GM12891 (cell line): ENCODE results near the gene CKAP2.
A peak's percentile ranks its signal among the peaks of the same experiment; 100 is the strongest.
"Not testable (repeated sequence)": the region's sequence is repeated elsewhere in the genome, so short reads cannot be mapped to it uniquely, and the experiment has no call there.

Source experiments
- DNase-seq: peaks from one replicate; pipeline ENCODE4 v3.0.0; 2011; ENCODE audit warnings: low spot score; ENCODE audit not compliant: insufficient read length
- FAIRE-seq: peaks from 2 replicates; lab custom pipeline; 2011; peaks lifted over from hg19 to GRCh38; lab: Jason Lieb, UNC
- PAX5 ChIP-seq: IDR thresholded peaks from 2 replicates; pipeline ENCODE4 v1.6.1; 2011; ENCODE audit warnings: low read length, moderate library complexity, mild to moderate bottlenecking; ENCODE audit not compliant: insufficient read depth, severe bottlenecking
- POLR2A ChIP-seq: IDR thresholded peaks from 2 replicates; pipeline ENCODE4 v1.6.1; 2011; ENCODE audit warnings: low read depth, low read length, control low read depth
- POLR2AphosphoS5 ChIP-seq: IDR thresholded peaks from 2 replicates; pipeline ENCODE4 v1.6.1; 2011; ENCODE audit warnings: low read depth, low read length, control low read depth
- POU2F2 ChIP-seq: IDR thresholded peaks from 2 replicates; pipeline ENCODE4 v1.6.1; 2011; ENCODE audit warnings: low read depth, mild to moderate bottlenecking, control low read depth, low read length, moderate library complexity
- SPI1 ChIP-seq: IDR thresholded peaks from 2 replicates; pipeline ENCODE4 v1.6.1; 2011; ENCODE audit warnings: low read depth, low read length, control low read depth
- TAF1 ChIP-seq: IDR thresholded peaks from 2 replicates; pipeline ENCODE4 v1.6.1; 2011; ENCODE audit warnings: low read depth, low read length, control low read depth

CKAP2 gene

GRCh38 chr13:52451135-52451804, 4.0 kb upstream of the CKAP2 start:
- FAIRE-seq = no peak
- TF ChIP-seq TAF1 (no peak), POLR2A (no peak), POLR2AphosphoS5 (no peak), SPI1 (no peak), POU2F2 (no peak), PAX5 (no peak)
- DNase-seq = no peak

GRCh38 chr13:52452470-52452869, 2.8 kb upstream of the CKAP2 start:
- TF ChIP-seq POU2F2 (no peak), TAF1 (no peak), POLR2AphosphoS5 (no peak), POLR2A (no peak), PAX5 (no peak), SPI1 (no peak)
- FAIRE-seq (no peak), DNase-seq (no peak)

GRCh38 chr13:52454459-52454819, 839 bp upstream of the CKAP2 start:
- TF ChIP-seq POU2F2 = peak; percentile 14; the same call in 1 of the 2 replicates
- TF ChIP-seq SPI1 = peak; percentile 72
- TF ChIP-seq TAF1 = no peak; the same call in 1 of the 2 replicates
- no peak for TF ChIP-seq POLR2AphosphoS5
- TF ChIP-seq POLR2A = 0 out of 2 replicates have a peak, but pooled peaks have one; percentile 43
- TF ChIP-seq PAX5 = no peak
- FAIRE-seq = peak; percentile 5
- no peak for DNase-seq

GRCh38 chr13:52455677-52456041, 381 bp downstream of the CKAP2 start:
- TF ChIP-seq SPI1 = 0 out of 2 replicates have a peak, but pooled peaks have one; percentile 37
- no peak for TF ChIP-seq POU2F2
- no peak for TF ChIP-seq PAX5
- no peak for TF ChIP-seq POLR2AphosphoS5
- FAIRE-seq (no peak), DNase-seq (peak; percentile 57)

DNA sequence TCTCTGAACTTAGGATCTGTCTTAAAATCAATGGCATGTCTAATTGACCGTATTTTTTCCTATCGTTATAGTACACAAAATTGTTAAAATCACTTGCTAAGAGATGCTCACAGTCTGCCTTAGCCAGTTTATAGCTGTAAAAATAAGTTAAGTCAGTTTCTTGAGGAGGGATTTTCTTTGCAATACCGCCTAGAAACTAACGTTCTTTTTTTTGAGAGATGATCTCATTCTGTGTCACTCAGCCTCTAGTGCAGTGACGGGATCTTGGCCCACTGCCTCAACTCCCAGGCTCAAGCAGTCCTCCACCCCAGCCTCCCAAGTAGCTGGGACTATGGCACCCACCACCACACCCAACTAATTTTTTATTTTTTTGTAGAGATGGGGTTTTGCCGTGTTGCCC, 4.4 kb downstream of the CKAP2 start:
- FAIRE-seq (no peak), DNase-seq (no peak)
- no peak for TF ChIP-seq SPI1
- no peak for TF ChIP-seq POLR2AphosphoS5
- TF ChIP-seq TAF1 = no peak
- TF ChIP-seq POLR2A = no peak
- TF ChIP-seq PAX5 = no peak
- TF ChIP-seq POU2F2 = no peak

DNA sequence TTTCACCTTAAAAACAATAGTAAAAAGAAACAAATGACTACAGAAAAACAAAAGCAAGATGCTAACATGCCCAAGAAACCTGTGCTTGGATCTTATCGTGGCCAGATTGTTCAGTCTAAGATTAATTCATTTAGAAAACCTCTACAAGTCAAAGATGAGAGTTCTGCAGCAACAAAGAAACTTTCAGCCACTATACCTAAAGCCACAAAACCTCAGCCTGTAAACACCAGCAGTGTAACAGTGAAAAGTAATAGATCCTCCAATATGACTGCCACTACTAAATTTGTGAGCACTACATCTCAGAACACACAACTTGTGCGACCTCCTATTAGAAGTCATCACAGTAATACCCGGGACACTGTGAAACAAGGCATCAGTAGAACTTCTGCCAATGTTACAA, 6.0 kb downstream of the CKAP2 start:
- FAIRE-seq = no peak
- DNase-seq = no peak
- no peak for TF ChIP-seq POLR2A
- no peak for TF ChIP-seq PAX5
- no peak for TF ChIP-seq POU2F2
- no peak for TF ChIP-seq POLR2AphosphoS5
- no peak for TF ChIP-seq SPI1
- no peak for TF ChIP-seq TAF1

- no peak for DNase-seq
- TF ChIP-seq POLR2AphosphoS5 = no peak
- TF ChIP-seq TAF1 = no peak
- no peak for TF ChIP-seq POLR2A
- TF ChIP-seq POU2F2 = no peak
- TF ChIP-seq SPI1 = no peak
- TF ChIP-seq PAX5 = no peak
- no peak for FAIRE-seq
These were observed 8.2 kb downstream of the CKAP2 start for GRCh38 chr13:52463526-52463925.

DNA sequence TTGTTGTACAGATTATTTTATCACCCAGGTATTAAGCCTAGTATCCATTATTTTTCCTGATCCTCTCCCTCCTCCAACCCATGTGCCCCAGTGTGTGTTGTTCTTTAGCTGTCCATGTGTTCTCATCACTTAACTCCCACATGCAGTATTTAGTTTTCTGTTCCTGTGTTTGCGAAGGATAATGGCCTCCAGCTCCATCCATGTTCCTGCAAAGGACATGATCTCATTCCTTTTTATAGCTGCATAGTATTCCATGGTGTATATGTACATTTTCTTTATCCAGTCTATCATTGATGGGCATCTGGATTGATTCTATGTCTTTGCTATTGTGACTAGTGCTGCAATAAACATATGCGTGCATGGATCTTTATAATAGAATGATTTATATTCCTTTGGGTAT, 13.2 kb downstream of the CKAP2 start:
- not testable (repeated sequence) for FAIRE-seq, DNase-seq

DNA sequence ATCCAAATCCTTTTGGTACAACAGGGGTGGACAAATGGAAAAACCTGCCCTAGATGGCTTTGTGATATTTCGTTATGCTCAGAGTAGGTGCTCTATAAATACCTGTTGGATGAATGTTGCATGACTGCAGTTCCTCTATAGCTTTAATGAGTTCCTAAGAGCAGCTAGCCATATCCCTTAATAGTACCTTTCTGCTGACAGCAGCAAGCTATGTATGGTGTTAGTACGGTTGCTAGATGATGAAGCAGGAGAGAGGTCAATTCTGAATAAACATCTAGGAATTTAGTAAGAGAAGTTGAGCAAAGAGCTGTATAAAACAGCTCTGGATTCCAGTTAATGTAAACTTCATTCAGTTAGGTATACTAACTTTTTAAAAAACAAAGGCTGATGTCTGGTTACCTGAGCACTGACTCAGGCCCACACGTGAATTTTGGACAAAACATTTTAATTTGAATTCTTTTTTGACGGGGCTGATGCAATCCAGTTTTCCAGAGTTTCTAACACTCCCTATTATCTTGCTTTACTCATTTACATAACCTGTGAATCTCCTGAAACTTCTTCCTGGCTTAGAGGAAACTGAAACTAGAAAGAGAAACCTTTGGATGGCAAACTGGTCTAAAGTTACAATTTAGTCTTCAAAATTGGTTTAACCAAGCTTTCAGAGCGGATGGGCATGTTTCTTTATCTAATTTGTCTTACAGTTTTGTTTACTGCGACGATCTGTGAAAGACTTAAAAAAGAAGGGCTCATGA, 25.6 kb downstream of the CKAP2 start:
- FAIRE-seq = peak; percentile 31
- DNase-seq = not testable (repeated sequence)

DNA sequence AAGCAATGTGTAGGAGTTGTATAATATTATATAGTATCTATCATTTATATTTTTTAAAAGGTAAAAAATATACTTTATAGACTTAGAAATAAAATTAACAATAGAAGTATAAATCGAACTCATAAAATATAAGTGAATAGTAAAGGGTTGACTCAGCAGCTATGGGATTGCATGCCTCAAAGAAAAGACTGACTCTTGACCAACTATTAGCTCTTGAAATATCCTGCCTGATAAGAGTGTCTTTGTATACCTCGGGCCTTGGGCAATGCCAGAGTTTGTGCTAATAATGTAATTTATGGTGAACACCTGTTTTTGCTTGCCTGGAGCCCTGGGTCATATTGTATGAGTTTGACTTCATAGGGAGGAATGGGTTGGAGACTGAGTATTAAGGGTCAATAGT, 31.8 kb downstream of the CKAP2 start:
- FAIRE-seq, DNase-seq: not testable (repeated sequence)

DNA sequence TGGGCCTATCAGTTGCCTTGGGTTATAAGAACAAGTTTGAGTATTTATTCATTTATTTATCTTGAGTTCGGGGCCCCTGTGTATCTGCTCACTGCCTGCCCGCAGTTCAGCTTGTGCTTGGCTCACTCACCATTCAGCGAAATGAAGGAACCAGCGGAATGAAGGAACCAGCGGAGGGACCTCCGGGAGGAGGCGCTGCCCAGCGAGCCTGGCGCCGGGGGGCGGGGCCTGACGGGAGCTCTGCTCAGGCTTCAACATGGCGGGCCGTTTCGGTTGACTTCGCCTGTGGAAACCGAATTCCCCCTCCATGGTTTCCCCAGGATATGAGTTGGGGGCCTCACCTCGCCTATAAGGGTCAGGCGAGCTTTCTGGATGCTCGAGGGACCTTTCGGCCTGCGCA, 33.5 kb downstream of the CKAP2 start:
- FAIRE-seq, DNase-seq: not testable (repeated sequence)

DNA sequence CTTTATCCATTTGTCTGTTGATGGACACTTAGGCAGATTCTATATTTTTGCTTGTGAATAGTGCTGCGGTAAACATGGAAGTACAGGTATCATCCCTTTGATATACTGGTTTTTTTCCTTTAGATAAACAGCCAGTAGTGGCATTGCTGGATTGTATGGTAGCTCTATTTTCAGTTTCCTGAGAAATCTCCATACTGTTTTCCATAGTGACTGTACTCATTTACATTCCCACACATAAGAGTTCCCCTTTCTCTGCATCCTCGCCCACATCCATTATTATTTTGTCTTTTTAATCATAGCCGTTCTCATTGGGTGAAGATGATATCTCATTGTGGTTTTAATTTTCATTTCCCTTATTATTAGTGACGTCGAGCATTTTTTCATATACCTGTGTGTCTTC, 35.7 kb downstream of the CKAP2 start:
- not testable (repeated sequence) for DNase-seq, FAIRE-seq

GRCh38 chr13:52494241-52494640, 39.0 kb downstream of the CKAP2 start:
- FAIRE-seq = not testable (repeated sequence)

GRCh38 chr13:52497979-52498378, 42.7 kb downstream of the CKAP2 start:
- peak; percentile 66 for FAIRE-seq

More at GRCh38 chr13:52494241-52494640, 39.0 kb downstream of the CKAP2 start:
- DNase-seq = not testable (repeated sequence)

DNA sequence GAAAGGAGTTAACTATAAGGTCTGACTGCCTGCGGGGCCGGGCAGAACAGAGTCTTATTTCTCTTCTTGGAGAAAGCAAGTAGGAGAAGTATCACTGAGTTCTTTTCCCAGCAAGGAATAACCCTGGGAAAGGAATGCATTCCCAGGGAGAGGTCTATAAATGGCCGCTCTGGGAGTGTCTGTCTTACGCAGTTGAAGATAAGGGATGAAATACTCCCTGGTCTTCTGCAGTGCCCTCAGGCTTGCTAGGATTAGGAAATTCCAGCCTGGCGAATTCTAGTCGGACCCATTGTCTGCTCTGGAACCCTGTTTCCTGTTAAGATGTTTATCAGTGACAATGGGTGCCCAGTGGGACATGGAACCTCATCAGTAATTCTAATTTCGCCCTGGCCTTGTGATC, 47.0 kb downstream of the CKAP2 start:
- not testable (repeated sequence) for FAIRE-seq, DNase-seq

More at GRCh38 chr13:52497979-52498378, 42.7 kb downstream of the CKAP2 start:
- DNase-seq = not testable (repeated sequence)

GRCh38 chr13:52505843-52506242, 50.6 kb downstream of the CKAP2 start:
- not testable (repeated sequence) for FAIRE-seq, DNase-seq

DNA sequence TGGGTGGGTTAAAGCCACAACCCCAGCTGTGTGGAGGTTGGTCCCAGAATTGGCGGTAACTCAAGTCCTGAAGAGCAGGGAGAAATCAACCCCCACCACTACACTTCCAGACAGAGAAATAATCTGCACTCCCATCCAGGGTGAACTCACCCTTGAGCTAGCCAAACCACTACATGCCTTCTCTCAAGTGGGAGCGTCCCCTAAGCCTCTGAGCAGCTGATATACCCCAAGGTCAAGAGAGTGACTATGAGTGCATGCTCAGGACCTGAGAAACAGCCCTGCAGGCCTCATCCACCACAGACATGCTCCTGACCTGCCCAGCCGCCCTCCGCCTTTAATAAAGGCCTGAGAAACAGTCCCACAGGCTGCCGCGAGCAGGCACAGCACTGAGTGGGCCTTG, 54.3 kb downstream of the CKAP2 start:
- FAIRE-seq, DNase-seq: not testable (repeated sequence)
